ELF-1 (cell line): ENCODE data around the gene UBQLN3.

Experiments used
- DNase-seq: peaks from one replicate; pipeline ENCODE4 v3.0.0-alpha.2; 2016; ENCODE audit warnings: low read depth, low spot score

The UBQLN3 gene

GRCh38 chr11:5505363-5506048 is 4.3 kb downstream of the UBQLN3 start:
- DNase-seq = no peak

GRCh38 chr11:5504403-5504921 is 5.3 kb downstream of the UBQLN3 start:
- DNase-seq = no peak

GRCh38 chr11:5500393-5500801 is 9.4 kb downstream of the UBQLN3 start:
- DNase-seq = no peak

- DNase-seq = no peak
Observed at GRCh38 chr11:5499671-5500070, 10.1 kb downstream of the UBQLN3 start.

- no peak for DNase-seq
Observed at GRCh38 chr11:5489576-5490357, 20.0 kb downstream of the UBQLN3 start.

GRCh38 chr11:5488798-5489399 is 20.9 kb downstream of the UBQLN3 start:
- no peak for DNase-seq

- no peak for DNase-seq
Observed at GRCh38 chr11:5488385-5488784, 21.4 kb downstream of the UBQLN3 start, which contains the start of gene OR52D1. TSS of gene OR52D1 (plus strand) at chr11:5488685. CDS start at chr11:5488707, 22 bp downstream.

GRCh38 chr11:5486421-5486820 is 23.3 kb downstream of the UBQLN3 start:
- no peak for DNase-seq

GRCh38 chr11:5486003-5486402 is 23.8 kb downstream of the UBQLN3 start:
- DNase-seq = no peak

GRCh38 chr11:5476186-5476819 is 33.5 kb downstream of the UBQLN3 start:
- peak; percentile 8 for DNase-seq

- DNase-seq = no peak
Observed at GRCh38 chr11:5473921-5474320, 35.8 kb downstream of the UBQLN3 start.

- DNase-seq = no peak
Observed at GRCh38 chr11:5467527-5467926, 42.2 kb downstream of the UBQLN3 start.

GRCh38 chr11:5460983-5461621 is 48.7 kb downstream of the UBQLN3 start:
- no peak for DNase-seq
